GM12878 (cell line): Measurements from ENCODE around the gene CHKA. TPM values are rescaled to one million over a fixed set of nuclear protein-coding genes. Genes with fewer than 3 reads are reported as not detected.

Experiments
- ATAC-seq: fragments of 200-7000 bp; cut with Tn5 transposase; 3 replicates; pipeline ENCODE4 v1.9.1; 2020; ENCODE audit warnings: mild to moderate bottlenecking, moderate library complexity
- BruUV-seq: library from RNA; stranded (reverse); fragments of 400-500 nt; replicated peaks from 2 replicates; lab custom pipeline; 2021; lab: Mats Ljungman, UMichigan
- CTCF ChIA-PET: fragments of 300-600 bp; sonication (Branson Sonifier 250); formaldehyde crosslinking; extraction: SDS; loops from one replicate; lab custom pipeline; 2021; ENCODE audit warnings: inconsistent platforms; lab: Yijun Ruan, JAX
- POLR2A ChIA-PET: fragments of 350-600 bp; formaldehyde crosslinking; extraction: SDS; loops from one replicate; lab custom pipeline; 2021; ENCODE audit warnings: inconsistent platforms; lab: Charles Lee
- RAD21 ChIA-PET: fragments of 300-600 bp; sonication (Branson Sonifier 250); formaldehyde crosslinking; loops from one replicate; lab custom pipeline; 2023; ENCODE audit warnings: antibody characterized with exemption; ENCODE audit not compliant: unreplicated experiment; lab: Charles Lee
- SMC1A ChIA-PET: fragments of 300-600 bp; sonication (Branson Sonifier 250); formaldehyde crosslinking; loops from one replicate; lab custom pipeline; 2023; ENCODE audit not compliant: unreplicated experiment, uncharacterized antibody; lab: Charles Lee
- DNase-seq: peaks from one replicate; pipeline ENCODE4 v3.0.0-alpha.2; 2011; ENCODE audit warnings: low read depth, low spot score
- FAIRE-seq: peaks from 3 replicates; lab custom pipeline; 2011; peaks lifted over from hg19 to GRCh38; lab: Jason Lieb, UNC
- H2AFZ ChIP-seq: 2 replicates; pipeline ENCODE4 v1.6.0; 2011; ENCODE audit warnings: low read depth, low read length, control low read depth; ENCODE audit not compliant: control insufficient read depth
- H3K27ac ChIP-seq: 2 replicates; pipeline ENCODE4 v1.5.1; 2011; ENCODE audit warnings: control low read depth; ENCODE audit not compliant: control insufficient read depth, insufficient read depth
- H3K27me3 ChIP-seq, 2 experiments: replicated peaks in 1 of 2; 2 replicates each; pipeline versions ENCODE4 v1.6.0 to v1.6.1; 2011; ENCODE audit warnings: low read length in 1 of 2; ENCODE audit not compliant: control insufficient read depth in 2 of 2, insufficient read depth in 2 of 2
- H3K36me3 ChIP-seq, 2 experiments: 2 replicates each; pipeline ENCODE4 v1.5.1; 2011; ENCODE audit warnings: low read length in 1 of 2; ENCODE audit not compliant: control insufficient read depth in 2 of 2, insufficient read depth in 2 of 2
- H3K4me1 ChIP-seq: 2 replicates; pipeline ENCODE4 v1.6.1; 2011; ENCODE audit warnings: mild to moderate bottlenecking, low read length, moderate library complexity, mixed read lengths; ENCODE audit not compliant: control insufficient read depth, insufficient read depth
- H3K4me2 ChIP-seq: 2 replicates; pipeline ENCODE4 v1.6.0; 2011; ENCODE audit warnings: control low read depth; ENCODE audit not compliant: control insufficient read depth, insufficient read depth
- H3K4me3 ChIP-seq: fragments of 200-600 bp; sonication (generic); 2 replicates; pipeline ENCODE4 v1.5.1; 2016
- H3K79me2 ChIP-seq: 2 replicates; pipeline ENCODE4 v1.6.0; 2011; ENCODE audit warnings: low read length; ENCODE audit not compliant: control insufficient read depth, insufficient read depth
- H3K9ac ChIP-seq: 2 replicates; pipeline ENCODE4 v1.8.0; 2011; ENCODE audit warnings: low read length, control low read depth, mixed read lengths; ENCODE audit not compliant: control insufficient read depth, insufficient read depth
- H3K9me3 ChIP-seq: replicated peaks from 3 replicates; pipeline ENCODE4 v1.5.1; 2011; ENCODE audit warnings: mild to moderate bottlenecking, low read length; ENCODE audit not compliant: control insufficient read depth, insufficient read depth
- H4K20me1 ChIP-seq: 2 replicates; pipeline ENCODE4 v1.6.0; 2011; ENCODE audit not compliant: control insufficient read depth, insufficient read depth
- CTCF ChIP-seq, 3 experiments: IDR thresholded peaks in 2 of 3; conservative IDR thresholded peaks in 1 of 3; 2 replicates each; pipeline ENCODE4 v1.5.1; 2011; ENCODE audit warnings: low read depth in 3 of 3, low read length in 3 of 3, mild to moderate bottlenecking in 3 of 3, control low read depth in 2 of 3, moderate library complexity in 2 of 3, inconsistent platforms in 1 of 3, mixed read lengths in 1 of 3; ENCODE audit not compliant: control insufficient read depth in 2 of 3, insufficient read depth in 1 of 3; ENCODE audit errors: extremely low read depth in 1 of 3
- KDM1A ChIP-seq: fragments of 200-600 bp; sonication (generic); IDR thresholded peaks from 2 replicates; pipeline ENCODE4 v1.6.1; 2016; ENCODE audit warnings: borderline replicate concordance
- RAD21 ChIP-seq: IDR thresholded peaks from 2 replicates; pipeline ENCODE4 v1.6.1; 2011; ENCODE audit warnings: mild to moderate bottlenecking, low read depth, low read length, moderate library complexity; ENCODE audit not compliant: insufficient read depth
- WGBS: methylation state at CpG from one replicate; pipeline ENCODE4 v1.1.6; 2016; ENCODE audit warnings: low lambda C conversion rate; ENCODE audit not compliant: insufficient replicate concordance, insufficient coverage; ENCODE audit errors: missing lambda C conversion rate; 5-methylcytosine and 5-hydroxymethylcytosine counted together
- in situ Hi-C: fragments of 300-500 bp; cut with MboI; formaldehyde crosslinking; loops from 9 replicates; pipeline ENCODE4 v1.14.3; 2018; ENCODE audit warnings: mixed read lengths
- intact Hi-C: fragments of 100-400 bp; cut with micrococcal nuclease; formaldehyde crosslinking; loops from one replicate; pipeline ENCODE4 v1.14.2; 2022; ENCODE audit not compliant: unreplicated experiment
- polyA plus RNA-seq, 11 experiments: library from polyadenylated mRNA; depleted of rRNA in 4 of 11; unstranded in 6 of 11; stranded (reverse) in 5 of 11; fragments of >200 nt; fragmentation: Nextera tagmentation in 4 of 11; fragmentation: Illumina TruSeq in 1 of 11; extraction: Ambion mirVana in 4 of 11; extraction: Trizol in 1 of 11; gene quantifications; 1 replicate in 1 of 11; 2 replicates in 10 of 11; pipeline versions ENCODE4 v1.2.1 to v1.2.3, GENCODE V29; 2011 to 2016; ENCODE audit warnings: inconsistent platforms in 2 of 11, missing spikeins in 2 of 11, low read depth in 1 of 11
- total RNA-seq, 4 experiments: library from RNA; depleted of rRNA in 3 of 4; stranded (reverse); fragments of >200 nt in 3 of 4; fragmentation: Illumina TruSeq in 1 of 4; extraction: Trizol in 1 of 4; gene quantifications; 2 replicates each; pipeline versions ENCODE4 v1.2.1 to v1.2.3, GENCODE V29; 2013 to 2021

CHKA gene
- total and polyA plus RNA-seq, 10 of the 15 experiments (the other 5 are each of a cell fraction or from before 2014, with no cell fraction given), result 5.2 to 29.2 (median 21.2) TPM

- Histone ChIP-seq H3K36me3 (peaks cover 15 to 27% of the 10 kb centered on the region in 2 experiments), H3K4me3 (no peak overlapping the region), H3K9me3 (no peaks in the 10 kb centered on the region), H3K79me2 (no peaks in the 10 kb centered on the region), H4K20me1 (no peaks in the 10 kb centered on the region), H3K27ac (no peak overlapping the region), H3K9ac (no peak overlapping the region), H3K4me2 (no peak overlapping the region), H3K27me3 (no peaks in the 10 kb centered on the region), H3K4me1 (peaks cover 3% of the 10 kb centered on the region; the same call in 1 of the 2 replicates), H2AFZ (no peak overlapping the region)
- intact Hi-C loops, result loop anchor here (2.0 kb wide), 1 partner anchor 42 kb away; no protein-coding TSS in a partner anchor
- ChIA-PET RAD21 (interaction anchor here (1.4 kb wide), 1 partner anchor 130 kb away, joined by 3 read pairs; no protein-coding TSS in a partner anchor), SMC1A (interaction anchor here (0.6 to 2.5 kb wide), 4 partner anchors 20 to 45 kb away, joined by 3 to 15 read pairs (median 4); partner anchors contain the start of gene TCIRG1), POLR2A (no interaction called here), CTCF (interaction anchor here (0.6 to 1.5 kb wide), 6 partner anchors 17 to 220 kb away, joined by 3 to 4 read pairs (median 3); no protein-coding TSS in a partner anchor)
- WGBS, result 85% methylated on average over 11 of the region's 11 CpGs
- FAIRE-seq (no peak), DNase-seq (no peak), ATAC-seq (0 out of 3 replicates have a peak, but pooled peaks have one; percentile 21)
- BruUV-seq, result no TSS peak
- in situ Hi-C loops, result no loop called here
- TF ChIP-seq KDM1A (no peak), CTCF (IDR thresholded peaks at IDR 0.05 in 2 of 3, conservative IDR thresholded peaks at IDR 0.05 in 1 of 3; ENCODE audit: control insufficient read depth in 2 of 3, extremely low read depth in 1 of 3, insufficient read depth in 1 of 3, low read depth in 3 of 3, low read length in 3 of 3) (peak; percentile 18 to 31 (median 27); a peak in 4 of 6 replicates), RAD21 (peak; percentile 39; the same call in 1 of the 2 replicates)
These were observed 44.7 kb downstream of the CHKA start for GRCh38 chr11:68076371-68077042.
